CMK (cell line): ENCODE data around the gene ERI3.

Source experiments
- DNase-seq: peaks from one replicate; pipeline ENCODE4 v3.0.0-alpha.2; 2010; ENCODE audit warnings: low read depth

The ERI3 gene

DNA sequence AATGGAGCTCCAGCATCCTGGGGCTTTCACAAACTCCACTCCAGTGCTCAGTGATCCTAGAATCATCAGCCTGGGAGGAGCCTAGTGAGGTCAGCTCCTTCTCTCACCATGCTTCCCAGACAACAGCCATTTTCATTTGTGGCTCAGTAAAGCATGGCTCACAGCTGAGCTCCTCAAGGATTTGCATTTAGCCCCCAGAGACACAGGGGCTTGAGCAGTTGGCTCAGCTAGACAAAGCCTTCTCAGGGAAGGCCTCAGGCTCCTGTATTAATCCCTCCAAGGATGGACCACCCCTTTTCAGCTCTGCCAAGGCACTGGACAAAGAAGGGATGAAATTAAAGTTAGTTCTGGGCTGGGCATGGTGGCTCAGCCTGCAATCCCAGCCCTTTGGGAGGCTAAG lies 39.5 kb downstream of the ERI3 start:
- no peak for DNase-seq

DNA sequence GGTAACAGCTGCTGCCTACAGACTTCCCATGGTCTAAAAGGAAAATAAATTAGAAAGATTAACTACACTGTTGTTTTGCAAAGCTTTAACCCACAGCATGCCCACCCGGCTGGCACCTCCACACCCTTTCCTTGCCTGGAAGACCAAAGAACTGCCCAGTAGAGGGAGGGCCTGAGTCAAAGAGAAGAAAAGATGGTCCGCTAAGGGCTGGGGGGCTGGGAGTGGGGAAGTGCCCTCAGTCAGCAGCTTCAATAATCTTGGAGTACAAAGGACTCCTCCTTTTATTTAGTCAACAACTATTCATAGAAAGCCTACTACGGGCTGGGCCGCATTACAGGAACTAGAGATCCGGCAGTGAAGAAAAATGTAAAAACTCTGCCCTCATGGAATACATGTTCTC lies 40.6 kb downstream of the ERI3 start:
- no peak for DNase-seq

DNA sequence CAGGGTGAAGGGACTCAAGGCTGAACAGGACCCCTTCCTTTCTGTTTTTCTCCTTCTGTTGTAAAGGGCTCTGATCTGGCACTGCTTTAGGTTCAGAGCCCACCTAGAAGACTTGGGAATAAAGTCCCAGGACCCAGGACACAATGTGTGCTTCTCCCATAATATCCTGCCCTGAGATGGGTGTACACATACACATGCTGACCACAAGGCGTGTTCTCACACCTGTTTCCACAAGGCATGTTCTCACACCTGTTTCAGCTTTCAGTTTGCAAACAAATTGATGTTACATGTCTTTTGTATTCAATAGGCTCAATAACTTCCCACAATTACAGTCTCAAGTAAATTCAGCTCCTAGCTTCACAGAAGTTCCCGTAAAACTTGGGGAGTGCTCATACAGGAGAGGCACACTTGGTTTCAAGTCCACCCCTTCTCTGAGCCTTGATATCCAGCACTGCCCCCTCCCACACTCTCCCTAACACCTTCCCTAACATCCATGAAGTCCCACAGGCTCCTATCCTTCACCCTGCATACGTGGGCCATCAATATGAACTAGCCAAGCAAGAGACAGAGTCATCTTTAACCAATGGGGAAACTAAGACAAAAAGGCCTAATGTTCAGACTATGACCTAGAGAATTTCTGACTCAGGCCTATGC lies 41.7 kb downstream of the ERI3 start:
- no peak for DNase-seq

DNA sequence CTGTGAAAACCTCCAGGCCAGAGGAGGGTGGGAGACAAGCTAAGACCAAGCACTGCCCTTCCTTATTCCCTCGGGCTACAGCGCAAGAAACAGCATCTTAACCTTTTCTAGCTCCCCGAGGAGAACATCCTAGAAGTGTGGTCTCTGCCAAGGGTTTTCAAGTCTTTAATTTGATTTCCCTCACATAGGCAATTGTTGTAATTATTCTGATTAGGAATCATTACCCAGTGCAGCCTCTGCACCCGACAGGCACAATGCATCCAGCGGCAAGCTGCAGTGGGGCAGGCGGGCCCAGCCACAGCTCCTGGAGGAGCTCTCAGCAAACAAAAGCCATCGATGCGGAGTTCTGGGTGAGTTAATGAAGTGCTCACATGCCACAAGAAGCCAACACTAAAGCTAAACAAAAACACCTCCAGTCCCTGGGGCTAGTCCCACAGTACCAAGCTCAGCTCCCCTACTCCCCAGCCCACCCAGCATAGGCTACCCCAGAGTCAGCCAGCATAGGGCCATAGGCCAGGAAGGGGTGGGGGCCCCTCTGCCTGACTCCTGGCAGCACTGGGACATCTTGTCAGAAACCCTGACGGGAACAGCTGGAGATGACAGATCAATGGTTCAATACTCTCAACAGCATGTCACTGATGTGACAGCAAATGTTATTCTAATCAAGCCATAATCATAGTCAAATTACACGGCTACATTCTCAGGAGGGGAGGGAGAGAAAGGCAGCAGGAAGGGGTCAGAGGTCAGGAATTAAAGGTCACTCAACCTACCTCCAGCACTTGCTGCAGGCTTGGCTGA lies 42.5 kb downstream of the ERI3 start:
- DNase-seq: no peak

DNA sequence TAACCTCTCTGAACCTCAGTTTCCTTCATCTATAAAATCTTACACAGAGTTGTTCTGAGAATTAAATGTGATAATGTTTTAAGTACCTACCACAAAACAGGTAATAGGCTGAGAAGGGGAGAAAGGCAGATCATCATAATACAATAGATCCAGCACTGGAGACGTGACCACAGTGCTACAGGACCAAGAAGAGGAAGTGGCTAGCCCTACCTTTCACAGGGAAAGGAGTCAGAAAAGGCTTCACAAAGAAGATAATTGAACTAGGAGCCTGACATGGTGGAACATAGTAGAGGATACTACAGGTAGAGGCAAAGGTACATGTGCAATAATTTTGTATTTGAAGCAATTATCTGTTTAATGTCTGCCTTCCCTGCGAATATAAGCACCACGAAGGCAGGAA lies 45.1 kb downstream of the ERI3 start:
- no peak for DNase-seq

DNA sequence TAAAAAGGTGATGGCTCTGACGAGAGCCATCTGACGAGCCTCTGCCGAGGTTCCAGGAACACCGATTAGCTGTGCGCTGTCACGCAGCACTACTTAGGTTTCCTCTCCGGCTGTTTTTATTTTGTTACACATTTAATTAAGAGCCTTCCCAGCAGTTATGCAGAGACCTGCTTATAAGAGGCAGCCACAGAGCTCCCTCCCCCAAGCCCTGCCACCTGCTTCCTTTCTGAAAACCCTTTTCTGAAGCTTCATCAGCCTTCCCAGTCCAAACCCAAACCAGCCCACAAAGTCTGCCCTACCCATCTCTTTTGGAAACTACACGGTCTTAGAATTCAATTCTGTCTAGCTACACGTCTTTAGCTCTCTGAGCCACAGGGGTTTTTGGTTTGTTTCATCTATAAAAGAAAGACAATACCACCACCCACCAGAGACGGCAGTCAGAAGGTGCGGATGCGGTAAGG lies 49.1 kb downstream of the ERI3 start:
- DNase-seq: no peak

DNA sequence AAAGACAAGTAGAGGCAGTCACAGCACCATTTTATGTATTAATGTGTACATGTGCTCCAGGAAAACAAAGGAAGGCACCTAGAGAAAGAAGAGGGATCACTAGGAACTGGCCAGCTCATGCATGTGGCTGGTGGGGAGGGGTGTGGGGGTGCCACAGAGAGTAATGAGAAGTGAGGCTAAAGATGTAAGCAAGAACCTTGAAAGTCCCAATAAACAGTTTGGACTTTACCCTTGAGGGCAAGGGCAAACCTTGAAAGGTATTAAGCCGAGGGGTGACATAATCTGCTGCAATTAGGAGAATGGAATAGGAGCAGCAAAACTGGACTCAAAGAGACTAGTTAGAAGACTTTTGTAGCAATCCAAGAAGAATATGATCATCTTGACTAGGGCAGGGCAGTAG lies 51.5 kb downstream of the ERI3 start:
- no peak for DNase-seq

DNA sequence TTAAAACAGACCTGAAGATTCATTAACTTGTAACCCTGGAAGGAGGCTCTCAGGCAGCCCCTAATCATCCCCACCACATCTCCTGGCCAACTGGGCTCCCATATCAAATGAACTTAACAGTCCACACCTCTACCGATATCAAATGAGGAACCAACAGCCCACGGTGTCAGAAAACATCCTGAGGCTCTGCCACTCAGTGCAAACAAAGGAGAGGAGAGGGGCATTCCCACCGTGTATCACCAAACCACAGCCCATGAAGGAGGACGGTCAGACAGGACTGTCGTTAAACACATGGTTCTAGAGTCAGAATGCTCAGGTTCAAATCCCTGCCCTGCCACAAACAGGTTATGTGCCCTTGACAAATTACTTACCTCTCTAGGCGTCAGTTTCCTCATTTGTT lies 52.5 kb downstream of the ERI3 start:
- no peak for DNase-seq

DNA sequence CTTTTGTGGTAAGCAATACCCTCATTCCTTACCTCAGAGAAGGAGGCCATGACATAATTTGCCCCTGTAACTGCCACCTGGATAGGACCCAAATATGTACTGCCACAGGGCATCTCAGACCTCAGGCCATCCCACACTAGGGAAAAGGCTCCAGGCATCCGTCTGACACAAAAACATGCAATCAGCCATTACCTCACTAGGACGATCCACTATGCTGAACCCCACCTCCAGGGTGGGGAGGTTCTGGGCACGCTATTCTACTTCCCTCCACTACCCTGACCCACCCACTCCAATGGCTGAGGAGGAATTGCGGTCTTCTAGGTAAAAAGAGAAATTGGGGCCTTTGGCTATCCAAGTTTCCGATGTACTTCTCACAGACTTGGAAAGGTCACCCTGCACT lies 53.6 kb downstream of the ERI3 start:
- DNase-seq: no peak

DNA sequence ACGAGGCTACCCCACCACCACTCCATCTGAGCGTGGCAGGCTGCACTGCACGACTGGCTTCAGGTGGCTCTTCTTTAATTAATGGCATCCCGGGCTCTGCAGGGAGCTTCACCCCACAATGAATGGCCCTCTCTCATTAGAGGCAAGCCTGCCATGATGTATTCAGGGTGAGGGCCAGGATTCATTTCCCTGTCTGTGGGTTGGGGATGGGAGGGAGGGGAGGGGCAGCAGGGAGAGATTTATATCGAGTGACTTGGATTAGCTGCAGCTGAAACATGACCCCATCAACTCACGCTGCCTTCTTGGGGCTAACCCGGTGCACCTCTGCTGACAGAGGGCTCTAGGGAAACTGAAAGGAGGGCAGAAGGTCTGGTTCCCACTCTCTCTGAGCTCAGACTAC lies 54.2 kb downstream of the ERI3 start:
- DNase-seq: no peak

DNA sequence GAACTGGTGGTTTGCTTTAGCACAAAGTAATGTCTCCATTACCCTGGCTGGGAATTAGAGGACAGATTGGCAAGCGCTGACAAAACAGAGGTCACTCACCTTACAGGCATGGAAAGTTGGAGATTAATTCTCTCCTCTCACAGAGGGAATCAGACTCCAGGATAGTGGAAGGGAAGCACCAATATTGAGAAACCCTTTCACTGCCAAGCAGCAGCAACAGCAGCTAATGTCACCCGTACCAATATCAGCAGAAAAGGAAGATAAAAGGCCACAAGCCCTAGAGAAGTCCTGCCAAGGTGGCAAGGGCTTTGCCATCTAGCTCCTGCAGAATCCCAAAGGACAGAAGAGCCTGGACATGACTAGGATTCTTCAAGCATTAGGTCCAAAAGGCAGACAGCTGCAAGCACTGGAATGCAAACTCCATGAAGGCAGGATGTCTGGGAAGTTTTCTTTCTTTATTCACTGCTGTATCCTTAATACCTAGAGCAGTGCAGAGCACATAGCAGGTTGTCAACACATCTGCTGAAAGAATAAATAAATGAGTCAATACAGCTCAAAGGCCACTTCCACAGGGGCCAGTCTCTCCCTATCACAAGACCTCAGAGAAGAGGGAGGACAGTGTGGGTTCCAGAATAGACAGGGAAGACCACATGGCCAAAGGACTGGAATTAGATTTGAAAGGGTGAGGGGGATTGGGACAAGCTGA lies 57.2 kb downstream of the ERI3 start:
- DNase-seq: no peak

DNA sequence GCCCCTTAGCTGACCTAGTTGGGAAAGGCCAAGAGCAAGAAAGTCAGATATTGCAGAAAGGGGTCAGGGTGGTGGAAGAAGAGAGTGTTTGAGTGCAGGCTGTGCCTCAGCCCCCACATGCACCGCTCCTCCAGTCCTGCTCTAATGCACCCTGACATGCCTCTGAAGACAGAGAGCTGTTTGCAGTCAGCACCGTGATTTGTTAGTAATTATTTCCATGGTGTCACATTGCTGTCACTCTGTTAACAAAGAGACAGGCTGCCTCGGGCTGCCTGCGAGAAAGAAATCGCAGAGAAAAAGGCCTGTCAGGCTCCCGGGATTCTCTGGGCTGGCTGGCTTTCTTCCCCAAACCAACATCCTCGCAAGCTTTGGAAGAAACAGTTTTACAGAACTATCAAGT lies 58.3 kb downstream of the ERI3 start:
- no peak for DNase-seq

DNA sequence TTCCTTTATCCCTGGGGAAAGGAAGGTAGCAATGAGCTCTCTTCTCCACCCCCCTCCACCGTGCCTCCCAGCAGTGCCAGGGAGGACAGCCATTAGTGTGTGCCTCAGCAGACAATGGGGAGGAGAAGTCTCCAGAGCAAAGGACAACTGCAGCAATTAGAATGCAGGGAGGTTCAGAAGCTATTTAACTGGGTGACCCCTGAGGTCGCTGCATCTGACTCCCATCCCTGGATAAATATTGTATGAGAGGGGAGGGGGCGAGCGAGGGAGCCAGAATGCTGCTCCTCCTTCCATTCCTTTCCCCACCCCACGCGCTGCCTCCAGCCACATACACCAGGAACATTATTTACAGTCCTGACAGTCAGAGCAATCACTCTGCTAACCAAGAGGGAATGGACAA lies 59.0 kb downstream of the ERI3 start:
- DNase-seq: no peak

DNA sequence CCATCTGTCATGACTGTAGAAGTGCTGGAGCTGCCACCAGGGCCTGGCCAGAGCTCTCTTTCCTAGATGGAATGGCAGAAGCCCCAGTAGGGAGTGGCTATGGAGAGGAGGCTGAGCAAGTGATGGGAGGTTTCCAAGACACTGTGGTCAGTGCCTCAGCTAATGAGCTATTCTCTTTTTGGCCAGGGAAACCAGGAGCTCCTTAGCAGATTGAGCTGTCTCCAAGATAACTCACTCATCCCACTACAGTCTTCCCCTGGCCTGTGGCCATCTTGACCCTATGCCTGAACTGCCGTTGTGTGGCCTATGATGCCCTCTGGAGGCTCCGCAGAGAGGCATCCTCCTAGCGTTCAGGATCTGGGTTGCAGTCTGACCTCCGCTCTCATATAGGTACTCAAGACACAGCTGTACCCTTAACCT lies 60.5 kb downstream of the ERI3 start:
- no peak for DNase-seq

DNA sequence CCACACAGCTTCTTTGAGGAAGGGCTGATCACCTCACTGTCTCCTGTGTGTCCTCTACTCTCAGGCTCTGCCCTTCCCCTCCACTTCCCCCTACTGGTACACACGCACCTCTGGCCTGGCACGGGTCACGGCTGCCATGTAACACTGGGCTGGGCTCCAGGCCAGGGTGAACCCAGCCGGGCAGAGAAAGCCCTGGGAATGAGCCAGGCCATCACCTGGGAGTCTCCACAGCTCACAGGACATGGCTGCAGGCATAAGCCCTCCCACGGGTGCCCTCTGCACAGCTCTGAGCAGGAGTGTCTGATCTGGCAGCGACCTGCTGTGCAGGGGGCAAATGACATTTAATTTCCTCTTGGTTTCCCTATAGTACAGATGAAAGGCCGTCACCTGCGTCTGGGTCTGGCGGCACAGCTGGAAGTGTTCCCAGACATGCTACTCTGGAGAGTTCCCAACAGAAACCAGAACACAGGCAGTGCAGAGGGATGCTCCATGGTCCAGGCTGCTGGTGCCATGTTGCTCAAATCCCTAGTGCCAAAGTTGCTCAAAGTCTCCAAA lies 61.2 kb downstream of the ERI3 start:
- DNase-seq: no peak

DNA sequence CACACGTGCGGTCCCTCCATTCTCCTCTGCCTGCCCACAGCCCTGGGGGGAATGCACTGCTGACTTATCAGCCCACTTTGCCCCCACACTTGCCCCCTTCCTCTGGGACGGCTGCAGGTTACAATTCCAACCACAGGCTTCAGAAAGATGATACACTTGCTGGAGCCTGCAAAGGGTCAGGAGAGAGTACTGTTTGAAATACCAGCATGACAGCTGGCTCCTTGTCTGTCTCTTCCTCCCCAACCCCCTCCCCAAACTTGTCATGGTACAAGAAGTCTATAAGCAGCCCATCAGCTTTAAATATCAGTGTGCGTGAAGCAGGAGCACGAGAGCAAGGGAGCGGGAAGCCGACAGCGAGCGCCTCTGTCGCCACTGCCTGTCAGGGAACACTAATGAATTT lies 62.4 kb downstream of the ERI3 start:
- DNase-seq: no peak

DNA sequence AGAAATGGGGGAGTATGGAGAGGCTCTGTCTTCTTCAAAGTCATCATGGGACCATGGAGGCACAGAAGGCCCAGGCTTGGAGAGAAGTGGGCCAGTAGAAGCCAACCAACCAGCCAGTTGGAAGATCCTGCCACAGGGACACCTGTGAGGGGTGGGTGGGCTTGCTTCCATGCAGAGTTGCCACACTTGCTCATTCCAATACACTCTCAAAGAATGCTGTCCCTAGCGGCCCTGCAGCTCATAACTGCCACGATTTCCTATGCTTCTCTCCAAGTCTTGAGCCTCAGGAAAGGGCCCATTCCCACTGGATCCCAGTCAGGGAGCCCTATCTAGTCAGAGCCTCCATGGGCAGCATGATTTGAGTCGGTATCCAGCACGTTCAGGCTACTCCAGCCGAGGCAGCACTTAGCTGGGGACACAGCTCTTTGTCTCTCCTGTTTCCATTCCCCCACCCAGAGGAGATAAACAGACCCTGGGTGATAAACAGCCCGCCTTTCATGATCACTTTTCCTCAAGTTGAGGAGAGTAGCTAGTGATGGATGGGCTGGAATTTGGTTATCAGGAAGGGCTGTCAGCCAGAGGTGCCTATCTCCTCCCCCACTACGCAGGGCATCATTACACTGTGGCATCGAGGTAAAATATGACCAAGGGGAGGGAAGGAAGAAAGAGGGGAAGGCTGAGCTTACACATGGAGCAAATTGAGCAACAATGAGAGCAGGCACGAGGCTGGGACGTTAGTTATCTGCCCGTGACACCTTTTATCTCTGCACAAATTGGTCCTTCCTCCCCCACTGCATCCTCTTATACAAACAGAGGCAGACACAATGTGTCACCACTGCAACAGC lies 64.6 kb downstream of the ERI3 start:
- DNase-seq: peak; percentile 30

DNA sequence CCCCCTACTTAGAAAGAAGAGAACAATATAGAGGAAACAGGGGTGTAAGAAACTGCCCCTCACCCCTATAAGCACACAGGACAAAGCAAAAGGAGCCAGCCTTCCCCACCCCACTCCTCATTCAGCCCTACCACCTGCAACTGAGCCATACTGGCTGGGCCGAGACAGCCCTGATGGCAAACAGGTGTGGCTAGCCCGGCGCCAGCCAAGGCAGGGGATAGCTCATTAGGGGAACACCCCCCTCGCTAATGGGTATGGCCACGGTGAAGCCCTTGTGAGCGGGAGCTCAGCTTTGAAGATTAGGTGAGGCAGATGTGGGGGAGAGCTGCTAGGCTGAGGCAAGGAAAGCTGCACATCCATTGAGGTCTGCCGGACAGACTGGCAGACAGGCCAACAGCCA lies 65.5 kb downstream of the ERI3 start:
- no peak for DNase-seq

DNA sequence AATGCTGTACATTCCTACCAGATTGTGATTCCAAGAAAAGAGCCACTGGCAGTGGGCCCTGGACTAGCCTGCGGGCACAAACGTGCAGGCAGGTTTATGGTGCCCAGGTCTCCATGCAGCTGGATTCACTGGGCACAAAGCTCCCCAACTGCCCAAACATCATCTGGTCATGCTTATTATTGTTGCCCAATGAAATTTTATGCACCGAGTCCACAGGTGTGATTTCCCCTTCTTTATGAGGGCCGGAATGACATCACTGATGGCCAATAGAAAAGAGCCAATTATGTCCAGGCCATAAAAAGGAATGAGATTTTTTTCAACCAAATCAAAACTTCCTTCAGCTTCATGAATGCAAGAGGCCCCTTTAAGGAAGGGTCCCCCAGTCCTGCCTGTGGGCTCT lies 66.2 kb downstream of the ERI3 start:
- DNase-seq: no peak

DNA sequence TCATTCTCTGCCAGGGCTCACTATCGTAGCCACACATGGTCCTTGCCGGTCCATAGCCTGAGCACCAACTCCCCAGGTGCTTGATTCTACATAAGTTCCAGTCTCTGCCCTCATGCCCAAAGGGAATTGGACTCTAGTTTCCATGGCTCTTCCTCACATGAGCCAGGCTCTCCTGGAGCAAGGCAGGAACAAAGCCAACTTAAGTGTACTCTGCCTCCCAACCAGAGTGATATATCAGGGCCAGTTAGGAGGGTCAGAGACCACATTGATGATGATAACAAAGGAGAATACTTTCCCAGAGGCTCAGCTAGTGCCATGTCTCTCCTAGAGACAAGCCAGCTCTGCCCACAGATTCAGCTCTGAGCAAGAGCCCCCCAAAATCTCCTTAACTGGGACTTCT lies 70.9 kb downstream of the ERI3 start:
- no peak for DNase-seq

DNA sequence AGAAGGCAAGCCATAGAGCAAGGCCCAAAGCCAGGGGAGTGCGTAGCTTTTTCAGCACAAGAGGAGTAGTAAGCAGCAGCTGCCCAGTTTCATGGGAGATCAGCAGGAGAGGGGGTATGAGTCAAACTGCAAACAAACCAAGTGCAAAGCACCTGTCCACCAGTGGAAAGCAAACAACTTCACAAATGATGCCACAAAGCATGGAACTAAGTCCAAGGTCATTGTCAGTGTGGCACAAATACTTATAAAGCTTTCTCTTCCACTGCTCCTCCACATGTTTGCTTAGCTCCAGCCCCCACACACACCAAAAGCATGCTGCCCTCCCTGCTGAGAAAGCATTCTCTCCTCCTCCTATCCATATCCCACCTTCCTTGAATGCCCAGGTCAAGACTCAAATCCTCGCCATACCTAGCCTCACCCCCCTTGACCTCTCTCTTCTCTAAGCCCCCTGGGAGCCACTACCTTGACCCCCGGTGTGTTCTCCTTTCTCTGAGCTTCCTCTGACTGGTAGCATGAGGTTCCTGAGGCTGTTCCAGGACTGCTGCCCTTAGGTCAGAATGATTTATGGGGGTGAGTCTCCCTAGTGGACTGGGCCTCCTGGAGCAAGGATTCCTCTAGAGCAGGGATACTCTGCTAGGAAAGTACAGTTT lies 71.4 kb downstream of the ERI3 start:
- no peak for DNase-seq
